Fibroblast of lung (primary cell): Measurements from ENCODE around the gene CXCL6. TPM values are rescaled to one million over a fixed set of nuclear protein-coding genes. Genes with fewer than 3 reads are reported as not detected.

ENCODE experiments used
- DNase-seq, 2 donors: peaks; one replicate each; pipeline versions ENCODE4 v3.0.0 to v3.0.0-alpha.2; 2010; ENCODE audit warnings: low read depth in 2 of 2
- H2AFZ ChIP-seq: 2 replicates; pipeline ENCODE4 v1.5.1; 2012; ENCODE audit warnings: low read length, control low read depth, inconsistent platforms
- H3K27ac ChIP-seq: 2 replicates; pipeline ENCODE4 v1.5.1; 2011; ENCODE audit warnings: low read length, control low read depth; ENCODE audit not compliant: insufficient read depth
- H3K27me3 ChIP-seq: 2 replicates; pipeline ENCODE4 v1.5.1; 2011; ENCODE audit warnings: mild to moderate bottlenecking, low read length; ENCODE audit not compliant: control insufficient read depth, insufficient read depth
- H3K36me3 ChIP-seq: 2 replicates; pipeline ENCODE4 v1.5.1; 2011; ENCODE audit warnings: low read length; ENCODE audit not compliant: control insufficient read depth, insufficient read depth
- H3K4me1 ChIP-seq: 2 replicates; pipeline ENCODE4 v1.5.1; 2011; ENCODE audit warnings: low read length; ENCODE audit not compliant: control insufficient read depth, insufficient read depth; ENCODE audit errors: extremely low read depth
- H3K4me2 ChIP-seq: 2 replicates; pipeline ENCODE4 v1.5.1; 2011; ENCODE audit warnings: low read length, control low read depth; ENCODE audit not compliant: insufficient read depth; ENCODE audit errors: extremely low read depth
- H3K4me3 ChIP-seq, 4 experiments: fragments of 200-600 bp in 1 of 4; sonication (generic) in 1 of 4; replicated peaks in 1 of 4; 2 replicates each; pipeline ENCODE4 v1.5.1; 2011 to 2016; ENCODE audit warnings: low read length in 4 of 4, low read depth in 3 of 4, mild to moderate bottlenecking in 3 of 4, control low read depth in 2 of 4, inconsistent platforms in 1 of 4, mixed read lengths in 1 of 4; ENCODE audit not compliant: insufficient read depth in 1 of 4; ENCODE audit errors: control extremely low read depth in 1 of 4
- H3K79me2 ChIP-seq: 2 replicates; pipeline ENCODE4 v1.5.1; 2012; ENCODE audit warnings: mild to moderate bottlenecking, low read length, inconsistent platforms; ENCODE audit not compliant: control insufficient read depth, insufficient read depth
- H3K9ac ChIP-seq: 2 replicates; pipeline ENCODE4 v1.5.1; 2011; ENCODE audit warnings: mild to moderate bottlenecking, low read length, control low read depth; ENCODE audit not compliant: insufficient read depth
- H3K9me3 ChIP-seq: 2 replicates; pipeline ENCODE4 v1.5.1; 2012; ENCODE audit warnings: low read depth, low read length; ENCODE audit not compliant: control insufficient read depth, insufficient read depth
- H4K20me1 ChIP-seq: 2 replicates; pipeline ENCODE4 v1.5.1; 2011; ENCODE audit warnings: low read length; ENCODE audit not compliant: control insufficient read depth, insufficient read depth; ENCODE audit errors: extremely low read depth
- CTCF ChIP-seq, 2 donors: IDR thresholded peaks in 1 of 2; conservative IDR thresholded peaks in 1 of 2; 1 replicate in 1 of 2; 2 replicates in 1 of 2; pipeline ENCODE4 v1.5.1; 2011 to 2012; ENCODE audit warnings: low read length in 2 of 2, control low read depth in 1 of 2, inconsistent platforms in 1 of 2, low read depth in 1 of 2, mild to moderate bottlenecking in 1 of 2
- EZH2 ChIP-seq: IDR thresholded peaks from 2 replicates; pipeline ENCODE4 v1.5.1; 2012; ENCODE audit warnings: low read length, control low read depth, mild to moderate bottlenecking; ENCODE audit errors: missing control alignments
- polyA plus RNA-seq, 2 donors: library from polyadenylated mRNA; depleted of rRNA in 1 of 2; stranded (reverse) in 1 of 2; unstranded in 1 of 2; fragments of >200 nt; gene quantifications; 2 replicates each; pipeline ENCODE4 v1.2.1, GENCODE V29; 2011 to 2012; ENCODE audit warnings: missing spikeins in 1 of 2
- total RNA-seq: library from RNA; depleted of rRNA; stranded (reverse); fragments of >200 nt; gene quantifications from 2 replicates; pipeline ENCODE4 v1.2.1, GENCODE V29; 2014

The CXCL6 gene
- total and polyA plus RNA-seq, 2 donors (not counting 1 experiment from before 2014, with no cell fraction given), result 0.17 to 0.66 TPM

GRCh38 chr4:73821325-73821724 lies 15.2 kb upstream of the CXCL6 start:
- Histone ChIP-seq H3K9ac (no peak overlapping the region), H3K36me3 (no peaks in the 10 kb centered on the region), H3K4me1 (no peaks in the 10 kb centered on the region), H3K4me2 (no peak overlapping the region), H3K27me3 (no peaks in the 10 kb centered on the region), H2AFZ (no peak overlapping the region), H3K79me2 (no peaks in the 10 kb centered on the region), H3K9me3 (no peaks in the 10 kb centered on the region), H4K20me1 (no peaks in the 10 kb centered on the region), H3K27ac (no peak overlapping the region), H3K4me3 (no peak overlapping the region)
- no peak for TF ChIP-seq CTCF (conservative IDR thresholded peaks at IDR 0.05 in 1 of 2, IDR thresholded peaks at IDR 0.05 in 1 of 2; ENCODE audit: low read depth in 1 of 2, low read length in 2 of 2)
- TF ChIP-seq EZH2, result no peak
- no peak for DNase-seq

GRCh38 chr4:73822389-73822788 lies 14.1 kb upstream of the CXCL6 start:
- H3K79me2 ChIP-seq, result no peaks in the 10 kb centered on the region
- DNase-seq, result peak in 1 of 2 donors; percentile 41
- no peaks in the 10 kb centered on the region for H4K20me1 ChIP-seq
- no peak overlapping the region for H3K27ac ChIP-seq
- H3K4me1 ChIP-seq, result no peaks in the 10 kb centered on the region
- H3K4me3 ChIP-seq, result no peak overlapping the region
- no peaks in the 10 kb centered on the region for H3K9me3 ChIP-seq
- no peaks in the 10 kb centered on the region for H3K36me3 ChIP-seq
- TF ChIP-seq CTCF (conservative IDR thresholded peaks at IDR 0.05 in 1 of 2, IDR thresholded peaks at IDR 0.05 in 1 of 2; ENCODE audit: low read depth in 1 of 2, low read length in 2 of 2), result no peak
- H3K4me2 ChIP-seq, result no peak overlapping the region
- H3K27me3 ChIP-seq, result no peaks in the 10 kb centered on the region
- H3K9ac ChIP-seq, result no peak overlapping the region
- no peak overlapping the region for H2AFZ ChIP-seq

DNA sequence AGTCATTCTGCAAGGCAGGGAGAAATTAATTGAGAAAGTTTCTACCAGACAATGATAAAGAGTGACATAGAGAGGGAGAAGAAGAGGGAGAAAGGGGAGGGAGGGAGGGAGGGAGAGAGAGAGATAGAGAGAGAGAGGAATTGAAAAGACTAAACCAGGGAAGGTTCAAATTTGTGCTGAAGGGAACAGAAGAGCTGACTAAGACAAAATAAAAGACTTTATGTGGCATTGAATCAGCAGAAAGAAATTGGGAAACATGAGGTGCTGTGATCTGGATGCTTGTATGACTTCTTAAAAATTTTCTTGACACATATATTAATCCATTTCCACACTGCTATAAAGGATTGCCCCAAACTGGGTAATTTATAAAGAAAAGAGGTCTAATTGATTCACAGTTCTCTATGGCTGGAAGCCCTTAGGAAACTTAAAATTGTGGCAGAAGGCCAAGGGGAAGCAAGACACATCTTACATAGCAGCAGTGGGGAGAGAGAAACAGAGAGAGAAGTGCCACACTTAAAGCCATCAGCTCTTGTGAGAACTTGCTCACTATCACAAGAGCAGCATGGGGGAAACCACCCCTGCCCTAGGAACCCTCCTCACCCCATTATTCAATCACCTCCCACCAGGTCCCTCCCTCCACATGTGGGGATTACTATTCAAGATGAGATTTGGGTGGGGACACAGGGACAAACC lies 13.5 kb upstream of the CXCL6 start:
- H3K36me3 ChIP-seq, result no peaks in the 10 kb centered on the region
- no peaks in the 10 kb centered on the region for H3K9me3 ChIP-seq
- DNase-seq, result no peak
- no peak overlapping the region for H3K27ac ChIP-seq
- H4K20me1 ChIP-seq, result no peaks in the 10 kb centered on the region
- H3K4me2 ChIP-seq, result no peak overlapping the region
- no peak overlapping the region for H2AFZ ChIP-seq
- H3K4me1 ChIP-seq, result no peaks in the 10 kb centered on the region
- no peak for TF ChIP-seq CTCF (conservative IDR thresholded peaks at IDR 0.05 in 1 of 2, IDR thresholded peaks at IDR 0.05 in 1 of 2; ENCODE audit: low read depth in 1 of 2, low read length in 2 of 2)
- TF ChIP-seq EZH2, result no peak
- H3K27me3 ChIP-seq, result no peaks in the 10 kb centered on the region
- no peak overlapping the region for H3K4me3 ChIP-seq
- H3K9ac ChIP-seq, result no peak overlapping the region
- no peaks in the 10 kb centered on the region for H3K79me2 ChIP-seq
